ENCODE data around the gene SBNO2. TPM values are rescaled to one million over a fixed set of nuclear protein-coding genes. Genes with fewer than 3 reads are reported as not detected.

SBNO2 gene, protein sequence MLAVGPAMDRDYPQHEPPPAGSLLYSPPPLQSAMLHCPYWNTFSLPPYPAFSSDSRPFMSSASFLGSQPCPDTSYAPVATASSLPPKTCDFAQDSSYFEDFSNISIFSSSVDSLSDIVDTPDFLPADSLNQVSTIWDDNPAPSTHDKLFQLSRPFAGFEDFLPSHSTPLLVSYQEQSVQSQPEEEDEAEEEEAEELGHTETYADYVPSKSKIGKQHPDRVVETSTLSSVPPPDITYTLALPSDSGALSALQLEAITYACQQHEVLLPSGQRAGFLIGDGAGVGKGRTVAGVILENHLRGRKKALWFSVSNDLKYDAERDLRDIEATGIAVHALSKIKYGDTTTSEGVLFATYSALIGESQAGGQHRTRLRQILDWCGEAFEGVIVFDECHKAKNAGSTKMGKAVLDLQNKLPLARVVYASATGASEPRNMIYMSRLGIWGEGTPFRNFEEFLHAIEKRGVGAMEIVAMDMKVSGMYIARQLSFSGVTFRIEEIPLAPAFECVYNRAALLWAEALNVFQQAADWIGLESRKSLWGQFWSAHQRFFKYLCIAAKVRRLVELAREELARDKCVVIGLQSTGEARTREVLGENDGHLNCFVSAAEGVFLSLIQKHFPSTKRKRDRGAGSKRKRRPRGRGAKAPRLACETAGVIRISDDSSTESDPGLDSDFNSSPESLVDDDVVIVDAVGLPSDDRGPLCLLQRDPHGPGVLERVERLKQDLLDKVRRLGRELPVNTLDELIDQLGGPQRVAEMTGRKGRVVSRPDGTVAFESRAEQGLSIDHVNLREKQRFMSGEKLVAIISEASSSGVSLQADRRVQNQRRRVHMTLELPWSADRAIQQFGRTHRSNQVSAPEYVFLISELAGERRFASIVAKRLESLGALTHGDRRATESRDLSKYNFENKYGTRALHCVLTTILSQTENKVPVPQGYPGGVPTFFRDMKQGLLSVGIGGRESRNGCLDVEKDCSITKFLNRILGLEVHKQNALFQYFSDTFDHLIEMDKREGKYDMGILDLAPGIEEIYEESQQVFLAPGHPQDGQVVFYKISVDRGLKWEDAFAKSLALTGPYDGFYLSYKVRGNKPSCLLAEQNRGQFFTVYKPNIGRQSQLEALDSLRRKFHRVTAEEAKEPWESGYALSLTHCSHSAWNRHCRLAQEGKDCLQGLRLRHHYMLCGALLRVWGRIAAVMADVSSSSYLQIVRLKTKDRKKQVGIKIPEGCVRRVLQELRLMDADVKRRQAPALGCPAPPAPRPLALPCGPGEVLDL (N-terminal part only)
- 42.0 and 42.2 TPM in 2 replicates for total RNA-seq

DNA sequence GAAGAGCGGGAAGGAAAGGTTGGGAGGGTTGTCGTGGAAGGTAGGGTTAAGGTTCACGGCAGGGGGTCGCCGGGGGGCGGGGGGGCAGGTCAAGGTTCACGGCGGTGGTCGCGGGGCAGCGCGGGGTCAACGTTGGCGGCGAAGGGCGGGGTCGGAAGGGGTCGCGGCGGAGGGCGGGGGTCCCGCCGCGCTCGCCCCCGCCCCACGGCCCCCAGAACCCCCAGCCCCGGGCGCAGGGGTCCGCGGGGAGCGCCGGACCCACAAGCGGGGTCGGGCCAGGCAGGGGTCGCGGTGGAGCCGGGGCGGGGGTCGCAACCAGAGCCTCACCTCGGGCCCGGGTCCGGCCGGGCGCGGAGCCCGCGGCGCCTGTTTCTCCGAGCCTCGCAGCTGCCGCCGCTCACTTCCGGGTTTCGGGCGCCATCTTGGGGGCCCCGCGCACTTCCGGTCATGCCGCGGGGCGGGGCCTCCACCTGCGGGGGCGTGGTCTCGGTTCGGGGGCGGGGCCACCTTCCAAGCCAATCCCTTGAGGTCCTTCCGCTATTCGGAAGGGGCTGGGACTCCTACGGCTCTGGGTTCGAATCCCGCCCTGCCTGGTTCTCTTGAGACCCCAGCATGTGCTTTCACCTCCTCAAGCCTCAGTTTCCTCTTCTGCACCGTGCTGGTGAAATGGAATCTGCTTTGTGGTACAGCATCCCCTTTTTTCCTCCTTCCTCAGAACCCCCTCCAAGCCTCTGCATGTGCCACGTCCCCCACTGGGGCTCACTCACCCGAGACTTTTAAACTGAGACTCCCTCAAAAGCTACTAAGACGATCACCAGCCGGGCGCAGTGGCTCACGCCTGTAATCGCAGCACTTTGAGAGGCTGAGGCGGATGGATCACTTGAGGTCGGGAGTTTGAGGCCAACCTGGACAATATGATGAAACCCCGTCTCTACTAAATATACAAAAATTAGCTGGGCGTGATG, at the start of gene SBNO2:
Gene SBNO2 (minus strand): TSS at position 424 of the 965 bp plus-strand sequence. CDS start 19,992 bp downstream, outside the sequence.

DNA sequence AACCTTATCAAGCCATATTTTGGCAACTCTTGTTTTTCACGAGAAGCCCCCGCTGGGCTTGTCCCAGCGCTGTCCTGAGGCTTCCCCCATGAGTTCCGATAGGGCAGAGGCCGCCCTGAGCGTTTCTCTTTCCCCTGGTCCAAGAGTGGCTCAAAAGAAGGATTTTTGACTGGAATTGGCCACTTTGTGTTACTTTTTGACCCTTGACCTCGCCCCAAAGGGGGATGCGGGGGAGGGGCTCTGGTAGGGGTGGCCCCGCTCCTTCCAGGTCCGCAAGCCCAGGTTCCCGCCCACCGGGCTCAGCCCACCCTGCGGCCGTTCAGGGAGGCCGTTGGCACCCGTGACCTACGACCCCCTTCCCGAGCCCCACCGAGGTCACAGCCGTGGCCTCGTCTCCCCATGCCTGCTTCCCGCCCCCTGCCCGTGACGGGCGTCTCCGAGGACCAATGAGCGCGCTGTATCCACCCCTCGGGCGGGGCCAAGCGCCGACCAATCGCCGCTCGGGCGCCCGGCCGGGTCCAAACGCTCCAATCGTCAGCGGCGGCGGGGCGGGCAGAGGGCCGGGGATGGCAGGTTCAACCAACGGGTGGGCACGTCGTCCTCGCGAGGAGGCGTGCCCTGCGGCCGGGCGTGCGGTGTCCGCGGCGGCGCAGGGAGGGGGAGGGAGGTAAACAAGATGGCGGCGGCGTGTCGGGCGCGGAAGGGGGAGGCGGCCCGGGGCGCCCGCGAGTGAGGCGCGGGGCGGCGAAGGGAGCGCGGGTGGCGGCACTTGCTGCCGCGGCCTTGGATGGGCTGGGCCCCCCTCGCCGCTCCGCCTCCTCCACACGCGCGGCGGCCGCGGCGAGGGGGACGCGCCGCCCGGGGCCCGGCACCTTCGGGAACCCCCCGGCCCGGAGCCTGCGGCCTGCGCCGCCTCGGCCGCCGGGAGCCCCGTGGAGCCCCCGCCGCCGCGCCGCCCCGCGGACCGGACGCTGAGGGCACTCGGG, 31.3 kb upstream of the SBNO2 start, which contains the start of gene STK11:
Gene STK11 (plus strand): TSS at position 665 of the 986 bp plus-strand sequence. CDS start 1,136 bp downstream, outside the sequence.

DNA sequence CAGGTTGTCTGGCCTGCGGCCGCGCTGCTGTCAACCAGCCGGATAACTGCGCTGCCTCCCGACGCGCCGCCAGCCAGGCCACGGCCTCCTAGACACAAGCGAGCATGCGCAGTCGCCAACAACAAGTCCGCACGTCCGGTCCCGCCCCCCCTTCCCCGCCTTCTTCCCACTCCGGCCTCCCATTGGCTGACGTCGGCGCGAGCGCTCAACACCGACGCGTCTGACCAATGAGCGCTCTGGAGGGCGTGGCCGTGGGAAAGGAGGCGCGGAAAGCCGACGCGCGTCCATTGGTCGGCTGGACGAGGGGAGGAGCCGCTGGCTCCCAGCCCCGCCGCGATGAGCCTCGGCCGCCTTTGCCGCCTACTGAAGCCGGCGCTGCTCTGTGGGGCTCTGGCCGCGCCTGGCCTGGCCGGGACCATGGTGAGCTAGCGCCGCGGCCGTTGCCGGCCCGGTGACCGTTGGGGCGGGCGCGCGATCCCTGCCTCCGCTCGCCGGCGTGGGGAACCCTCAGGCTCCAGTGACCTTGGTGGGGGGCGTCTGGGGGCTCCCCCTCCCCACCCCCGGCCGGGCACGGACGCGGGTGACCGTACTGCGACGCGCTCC, 70.3 kb downstream of the SBNO2 start, which contains the start of gene GPX4:
Gene GPX4 (plus strand): TSS at position 287 of the 603 bp plus-strand sequence. CDS start 50 bp downstream, at position 337.

DNA sequence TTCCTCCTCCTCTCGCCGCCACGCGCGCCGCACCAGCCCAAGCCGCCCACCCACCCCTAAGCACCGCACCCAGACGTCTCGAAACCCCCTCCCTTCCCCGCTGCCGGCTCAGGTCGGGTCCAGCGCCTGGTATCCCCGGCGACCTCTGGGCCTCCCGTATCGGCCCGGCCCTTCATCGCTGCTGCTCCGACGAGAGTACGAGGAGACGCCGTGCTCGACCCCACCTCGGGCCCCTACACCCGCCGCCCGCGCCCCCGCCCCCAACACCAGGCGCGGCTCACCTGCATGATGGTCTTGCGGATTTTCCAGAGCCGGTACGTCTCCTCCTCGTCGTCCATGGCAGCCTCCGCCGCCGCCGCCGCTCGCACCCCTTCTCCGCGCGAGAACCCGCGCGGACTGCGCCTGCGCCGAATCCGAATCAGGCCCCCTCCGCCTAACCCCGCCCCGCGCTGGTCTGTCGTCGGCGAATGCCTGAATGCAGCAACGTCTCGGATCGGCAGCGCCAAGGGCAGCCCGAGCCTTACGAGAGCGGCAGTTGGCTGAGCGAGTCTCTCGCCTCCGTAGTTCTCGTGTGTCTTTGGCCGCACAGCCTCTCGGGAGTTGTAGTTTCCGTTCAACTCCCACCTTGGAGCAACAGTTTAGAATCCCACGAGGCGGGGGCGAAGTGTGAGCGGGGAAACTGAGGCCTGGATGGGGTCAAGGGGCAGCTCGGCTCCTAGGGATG, 78.9 kb downstream of the SBNO2 start, which contains the start of gene POLR2E:
Gene POLR2E (minus strand): TSS at position 398 of the 724 bp plus-strand sequence. CDS start 60 bp downstream, at position 338.

DNA sequence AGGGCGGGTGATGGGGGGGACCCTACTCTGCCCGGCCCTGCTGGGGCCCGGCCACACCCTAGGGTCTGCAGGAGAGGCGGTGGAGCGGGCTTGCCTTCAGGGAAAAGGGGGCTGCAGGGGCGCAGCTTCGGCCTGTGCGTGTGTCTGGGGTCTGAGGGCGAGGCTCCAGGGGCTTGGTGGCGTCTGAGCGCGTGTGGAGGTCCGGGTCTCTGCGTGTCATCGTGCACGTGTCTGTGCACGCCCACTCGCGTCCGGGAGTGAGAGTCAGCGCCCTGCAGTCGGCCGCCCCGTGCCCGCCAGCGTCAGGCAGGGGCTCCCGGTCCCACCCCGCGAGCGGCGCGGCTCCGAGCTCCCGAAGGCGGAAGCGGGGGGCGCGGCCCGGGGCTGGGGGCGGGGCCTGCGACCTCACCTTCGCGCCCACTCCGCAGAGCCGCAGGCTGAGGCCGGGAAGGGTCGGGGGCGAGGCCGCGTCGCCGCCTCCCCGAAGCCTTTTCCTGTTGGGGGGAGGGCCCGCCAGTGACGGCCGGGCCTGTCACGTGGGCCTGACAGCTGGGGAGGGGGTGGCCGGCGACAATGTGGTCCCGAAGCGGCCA, 107.2 kb downstream of the SBNO2 start, which contains the start of gene ARHGAP45:
Gene ARHGAP45 (plus strand): TSS at position 420 of the 593 bp plus-strand sequence. CDS start 239 bp downstream, outside the sequence.

Other genes starting within 250 kb of the SBNO2 start
- gene ARID3A, start 248.2 kb downstream of the SBNO2 start, total RNA-seq: 177 and 216 TPM in 2 replicates
- 60.1 TPM in 2 replicates for gene WDR18, start 189.9 kb downstream of the SBNO2 start, total RNA-seq
- gene GRIN3B, start 173.8 kb downstream of the SBNO2 start, total RNA-seq: under 0.01 and 0.79 TPM in 2 replicates
- 79.3 and 114 TPM in 2 replicates for gene TMEM259, start 153.1 kb downstream of the SBNO2 start, total RNA-seq
- not detected in 2 replicates for gene RNU6-2, start 152.7 kb downstream of the SBNO2 start, total RNA-seq
- gene CNN2, start 147.7 kb downstream of the SBNO2 start, total RNA-seq: 33.0 and 118 TPM in 2 replicates
- 13.0 and 14.0 TPM in 2 replicates for gene ABCA7, start 134.2 kb downstream of the SBNO2 start, total RNA-seq
- 1.2 and 8.4 TPM in 2 replicates for gene ARHGAP45, start 107.1 kb downstream of the SBNO2 start, total RNA-seq
- gene POLR2E, start 78.9 kb downstream of the SBNO2 start, total RNA-seq: 55.0 and 196 TPM in 2 replicates
- 203 and 236 TPM in 2 replicates for gene GPX4, start 70.3 kb downstream of the SBNO2 start, total RNA-seq
- 61.2 and 76.1 TPM in 2 replicates for gene STK11, start 31.5 kb upstream of the SBNO2 start, total RNA-seq
- gene CBARP, start 63.7 kb upstream of the SBNO2 start, total RNA-seq: 1.6 and 3.5 TPM in 2 replicates
- gene ATP5F1D, start 67.5 kb upstream of the SBNO2 start, total RNA-seq: 22.0 and 23.4 TPM in 2 replicates
- gene MIDN, start 74.3 kb upstream of the SBNO2 start, total RNA-seq: 22.0 and 27.9 TPM in 2 replicates
- gene CIRBP, start 95.1 kb upstream of the SBNO2 start, total RNA-seq: 223 and 337 TPM in 2 replicates
- gene FAM174C, start 101.3 kb upstream of the SBNO2 start, total RNA-seq: 22.0 and 46.3 TPM in 2 replicates
- 0.39 TPM in 1 of 2 replicates, not detected in the other for gene EFNA2, start 111.6 kb upstream of the SBNO2 start, total RNA-seq
- gene NDUFS7, start 209.6 kb upstream of the SBNO2 start, total RNA-seq: 34.9 and 91.4 TPM in 2 replicates
- gene GAMT, start 227.3 kb upstream of the SBNO2 start, total RNA-seq: 13.3 and 15.5 TPM in 2 replicates
- gene DAZAP1, start 233.3 kb upstream of the SBNO2 start, total RNA-seq: 27.1 and 58.3 TPM in 2 replicates

Data from placental epithelial cell (primary cell).